Stimulated activated CD4-positive, alpha-beta T cell treated with anti-CD3 and anti-CD28 coated beads, Interleukin-15, amount 100 ng/mL, for 24 hours (primary cell): Measurements from ENCODE around the gene TMEM51.
A peak's percentile ranks its signal among the peaks of the same experiment; 100 is the strongest.

Source experiments
- DNase-seq: peaks from one replicate; pipeline ENCODE4 v3.0.0-alpha.2; 2020

Gene TMEM51

GRCh38 chr1:15222653-15223303, 69.2 kb downstream of the TMEM51 start:
- DNase-seq, result no peak

GRCh38 chr1:15224259-15224869, 70.8 kb downstream of the TMEM51 start:
- no peak for DNase-seq

- DNase-seq, result no peak
Measured at GRCh38 chr1:15224974-15225373, 71.4 kb downstream of the TMEM51 start.

GRCh38 chr1:15225461-15225860, 71.9 kb downstream of the TMEM51 start:
- DNase-seq, result no peak

- no peak for DNase-seq
Measured at GRCh38 chr1:15226388-15227255, 73.1 kb downstream of the TMEM51 start.

GRCh38 chr1:15229707-15230131, 76.2 kb downstream of the TMEM51 start:
- DNase-seq, result no peak

GRCh38 chr1:15231714-15232201, 78.2 kb downstream of the TMEM51 start:
- DNase-seq, result peak; percentile 42

GRCh38 chr1:15233689-15234088, 80.1 kb downstream of the TMEM51 start:
- no peak for DNase-seq

- DNase-seq, result no peak
Measured at GRCh38 chr1:15236321-15236721, 82.8 kb downstream of the TMEM51 start.

GRCh38 chr1:15236746-15237145, 83.2 kb downstream of the TMEM51 start:
- no peak for DNase-seq

- no peak for DNase-seq
Measured at GRCh38 chr1:15238789-15239188, 85.2 kb downstream of the TMEM51 start.

- no peak for DNase-seq
Measured at GRCh38 chr1:15242766-15243165, 89.2 kb downstream of the TMEM51 start.

GRCh38 chr1:15243275-15244043, 89.9 kb downstream of the TMEM51 start:
- DNase-seq, result no peak

- no peak for DNase-seq
Measured at GRCh38 chr1:15244813-15245212, 91.3 kb downstream of the TMEM51 start.

- no peak for DNase-seq
Measured at GRCh38 chr1:15245593-15246360, 92.2 kb downstream of the TMEM51 start.

- DNase-seq, result peak; percentile 65
Measured at GRCh38 chr1:15246960-15247614, 93.5 kb downstream of the TMEM51 start, which contains the start of gene FHAD1. FHAD1 (plus strand) TSS chr1:15247223; CDS start chr1:15251785, 4,562 bp downstream.

GRCh38 chr1:15248216-15248615, 94.7 kb downstream of the TMEM51 start:
- DNase-seq, result no peak

- DNase-seq, result peak; percentile 76
Measured at GRCh38 chr1:15249081-15249480, 95.5 kb downstream of the TMEM51 start.

- DNase-seq, result no peak
Measured at GRCh38 chr1:15251857-15252835, 98.6 kb downstream of the TMEM51 start.

GRCh38 chr1:15254559-15254958, 101.0 kb downstream of the TMEM51 start:
- DNase-seq, result no peak
